ENCODE results near the gene ADAMTSL1. TPM values are rescaled to one million over a fixed set of nuclear protein-coding genes. Genes with fewer than 3 reads are reported as not detected.

Gene ADAMTSL1
- total RNA-seq, 1 experiment from 2014 or later = not detected

- TF ChIP-seq, protein P1, sequence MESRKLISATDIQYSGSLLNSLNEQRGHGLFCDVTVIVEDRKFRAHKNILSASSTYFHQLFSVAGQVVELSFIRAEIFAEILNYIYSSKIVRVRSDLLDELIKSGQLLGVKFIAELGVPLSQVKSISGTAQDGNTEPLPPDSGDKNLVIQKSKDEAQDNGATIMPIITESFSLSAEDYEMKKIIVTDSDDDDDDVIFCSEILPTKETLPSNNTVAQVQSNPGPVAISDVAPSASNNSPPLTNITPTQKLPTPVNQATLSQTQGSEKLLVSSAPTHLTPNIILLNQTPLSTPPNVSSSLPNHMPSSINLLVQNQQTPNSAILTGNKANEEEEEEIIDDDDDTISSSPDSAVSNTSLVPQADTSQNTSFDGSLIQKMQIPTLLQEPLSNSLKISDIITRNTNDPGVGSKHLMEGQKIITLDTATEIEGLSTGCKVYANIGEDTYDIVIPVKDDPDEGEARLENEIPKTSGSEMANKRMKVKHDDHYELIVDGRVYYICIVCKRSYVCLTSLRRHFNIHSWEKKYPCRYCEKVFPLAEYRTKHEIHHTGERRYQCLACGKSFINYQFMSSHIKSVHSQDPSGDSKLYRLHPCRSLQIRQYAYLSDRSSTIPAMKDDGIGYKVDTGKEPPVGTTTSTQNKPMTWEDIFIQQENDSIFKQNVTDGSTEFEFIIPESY (IDR thresholded peaks at IDR 0.05; ENCODE audit: extremely low read depth, insufficient replicate concordance, low read length) = no peak
- TF ChIP-seq, protein P2, sequence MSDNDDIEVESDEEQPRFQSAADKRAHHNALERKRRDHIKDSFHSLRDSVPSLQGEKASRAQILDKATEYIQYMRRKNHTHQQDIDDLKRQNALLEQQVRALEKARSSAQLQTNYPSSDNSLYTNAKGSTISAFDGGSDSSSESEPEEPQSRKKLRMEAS (IDR thresholded peaks at IDR 0.05) = no peak
- TF ChIP-seq CEBPB (IDR thresholded peaks at IDR 0.05; ENCODE audit: low read depth) (no peak), FOSL1 (IDR thresholded peaks at IDR 0.05; ENCODE audit: low read depth) (no peak), POLR2AphosphoS5 (IDR thresholded peaks at IDR 0.05; ENCODE audit: low read depth, low read length) (no peak), SRF (IDR thresholded peaks at IDR 0.05; ENCODE audit: low read depth) (no peak), YY1 (IDR thresholded peaks at IDR 0.05; ENCODE audit: extremely low read depth, insufficient replicate concordance, low read depth, low read length) (no peak), ZNF274 (IDR thresholded peaks at IDR 0.05; ENCODE audit: low read depth, low read length) (no peak), SP1 (IDR thresholded peaks at IDR 0.05; ENCODE audit: low read depth) (no peak), JUND (IDR thresholded peaks at IDR 0.05) (no peak), EZH2phosphoT487 (IDR thresholded peaks at IDR 0.05; ENCODE audit: borderline replicate concordance) (no peak), SIN3A (IDR thresholded peaks at IDR 0.05; ENCODE audit: low read depth) (no peak), ZFX (IDR thresholded peaks at IDR 0.05) (no peak)
These were observed 275.8 kb downstream of the ADAMTSL1 start (continued) for GRCh38 chr9:18749711-18750110.

GRCh38 chr9:18753904-18754303, 280.0 kb downstream of the ADAMTSL1 start:
- no peak overlapping the region for H3K4me2 ChIP-seq (ENCODE audit: low read length)
- DNase-seq (ENCODE audit: low read depth, low spot score) = no peak
- no peak overlapping the region for H3K4me3 ChIP-seq (replicated peaks in 1 of 2; ENCODE audit: low read depth in 1 of 2, low read length in 2 of 2)
- BruUV-seq (replicated peaks) = no TSS peak
- no peaks in the 10 kb centered on the region for H4K20me1 ChIP-seq (ENCODE audit: insufficient read depth)
- intact Hi-C loops (cut with micrococcal nuclease) = no loop called here
- H3K27ac ChIP-seq (ENCODE audit: low read depth, low read length) = no peak overlapping the region
- no peak for ATAC-seq
- H3K27me3 ChIP-seq (ENCODE audit: insufficient read depth, low read length) = no peaks in the 10 kb centered on the region
- no peaks in the 10 kb centered on the region for H3K9me3 ChIP-seq (ENCODE audit: control insufficient read depth in 1 of 2, insufficient read depth in 1 of 2, low read depth in 1 of 2, low read length in 2 of 2)
- ChIA-PET POLR2A (no interaction called here), RAD21 (ENCODE audit: low non-redundant PET in 1 of 2, low total read pairs in 2 of 2, uncharacterized antibody in 2 of 2, unreplicated experiment in 2 of 2) (no interaction called here), CTCF (no interaction called here)
- no peak overlapping the region for H2AFZ ChIP-seq (ENCODE audit: low read depth, low read length, poor library complexity, severe bottlenecking)
- H3K9me2 ChIP-seq (ENCODE audit: insufficient read depth) = no peaks in the 10 kb centered on the region
- H3K79me2 ChIP-seq (ENCODE audit: insufficient read depth, low read length) = no peaks in the 10 kb centered on the region
- no peaks in the 10 kb centered on the region for H3K36me3 ChIP-seq (ENCODE audit: control insufficient read depth in 1 of 2, insufficient read depth in 2 of 2, low read length in 2 of 2)
- no peaks in the 10 kb centered on the region for H3K4me1 ChIP-seq (ENCODE audit: control insufficient read depth in 1 of 2, insufficient read depth in 2 of 2, low read length in 2 of 2)
- H3K9ac ChIP-seq (ENCODE audit: low read length) = no peak overlapping the region
- TF ChIP-seq, protein P3, sequence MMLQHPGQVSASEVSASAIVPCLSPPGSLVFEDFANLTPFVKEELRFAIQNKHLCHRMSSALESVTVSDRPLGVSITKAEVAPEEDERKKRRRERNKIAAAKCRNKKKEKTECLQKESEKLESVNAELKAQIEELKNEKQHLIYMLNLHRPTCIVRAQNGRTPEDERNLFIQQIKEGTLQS (IDR thresholded peaks at IDR 0.05) = no peak
- TF ChIP-seq EZH2 (IDR thresholded peaks at IDR 0.05) (no peak), CEBPB (IDR thresholded peaks at IDR 0.05; ENCODE audit: low read depth) (no peak), YY1 (IDR thresholded peaks at IDR 0.05; ENCODE audit: extremely low read depth, insufficient replicate concordance, low read depth, low read length) (no peak), FOSL1 (IDR thresholded peaks at IDR 0.05; ENCODE audit: low read depth) (no peak), SIN3A (IDR thresholded peaks at IDR 0.05; ENCODE audit: low read depth) (no peak), TCF7L2 (IDR thresholded peaks at IDR 0.05; ENCODE audit: borderline replicate concordance, extremely low read depth, insufficient read depth, insufficient read length) (no peak), POLR2AphosphoS5 (IDR thresholded peaks at IDR 0.05; ENCODE audit: low read depth, low read length) (no peak), EGR1 (IDR thresholded peaks at IDR 0.05; ENCODE audit: low read depth) (no peak), SRF (IDR thresholded peaks at IDR 0.05; ENCODE audit: low read depth) (no peak), ZNF274 (IDR thresholded peaks at IDR 0.05; ENCODE audit: low read depth, low read length) (no peak)
- TF ChIP-seq, protein P4, sequence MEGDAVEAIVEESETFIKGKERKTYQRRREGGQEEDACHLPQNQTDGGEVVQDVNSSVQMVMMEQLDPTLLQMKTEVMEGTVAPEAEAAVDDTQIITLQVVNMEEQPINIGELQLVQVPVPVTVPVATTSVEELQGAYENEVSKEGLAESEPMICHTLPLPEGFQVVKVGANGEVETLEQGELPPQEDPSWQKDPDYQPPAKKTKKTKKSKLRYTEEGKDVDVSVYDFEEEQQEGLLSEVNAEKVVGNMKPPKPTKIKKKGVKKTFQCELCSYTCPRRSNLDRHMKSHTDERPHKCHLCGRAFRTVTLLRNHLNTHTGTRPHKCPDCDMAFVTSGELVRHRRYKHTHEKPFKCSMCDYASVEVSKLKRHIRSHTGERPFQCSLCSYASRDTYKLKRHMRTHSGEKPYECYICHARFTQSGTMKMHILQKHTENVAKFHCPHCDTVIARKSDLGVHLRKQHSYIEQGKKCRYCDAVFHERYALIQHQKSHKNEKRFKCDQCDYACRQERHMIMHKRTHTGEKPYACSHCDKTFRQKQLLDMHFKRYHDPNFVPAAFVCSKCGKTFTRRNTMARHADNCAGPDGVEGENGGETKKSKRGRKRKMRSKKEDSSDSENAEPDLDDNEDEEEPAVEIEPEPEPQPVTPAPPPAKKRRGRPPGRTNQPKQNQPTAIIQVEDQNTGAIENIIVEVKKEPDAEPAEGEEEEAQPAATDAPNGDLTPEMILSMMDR (IDR thresholded peaks at IDR 0.05 in 2 of 3, conservative IDR thresholded peaks at IDR 0.05 in 1 of 3; ENCODE audit: borderline replicate concordance in 1 of 3, insufficient read depth in 1 of 3, low read depth in 2 of 3, low read length in 2 of 3) = no peak
- TF ChIP-seq, protein P2 (IDR thresholded peaks at IDR 0.05) = no peak
- TF ChIP-seq, protein P1 (IDR thresholded peaks at IDR 0.05; ENCODE audit: extremely low read depth, insufficient replicate concordance, low read length) = no peak
